Measurements from ENCODE around the gene ZSCAN21.

- TF ChIP-seq CTCF (conservative IDR thresholded peaks at IDR 0.05; ENCODE audit: low read depth, low read length) (no peak), EZH2 (IDR thresholded peaks at IDR 0.05; ENCODE audit: low read length, unreplicated experiment) (no peak), EZH2phosphoT487 (IDR thresholded peaks at IDR 0.05; ENCODE audit: borderline replicate concordance, low read length) (no peak)
Measured at GRCh38 chr7:100075418-100075817, 25.8 kb downstream of the ZSCAN21 start.
